A549 (cell line): ENCODE measurements around the gene ZNF865.

Experiments used
- FOSL2 ChIP-seq, 2 experiments: fragments of 450-650 bp in 1 of 2; fragments of >200 bp in 1 of 2; sonication (Bioruptor Twin) in 1 of 2; formaldehyde crosslinking; IDR thresholded peaks; 2 replicates each; pipeline versions ENCODE4 v1.5.0 to v1.6.1; 2016 to 2020; ENCODE audit warnings: mild to moderate bottlenecking in 1 of 2, moderate library complexity in 1 of 2
- GATA3 ChIP-seq: IDR thresholded peaks from 2 replicates; pipeline ENCODE4 v1.6.1; 2012; ENCODE audit warnings: borderline replicate concordance
- JUN ChIP-seq, 2 experiments: fragments of >200 bp; sonication (Bioruptor Twin); formaldehyde crosslinking; IDR thresholded peaks; 2 replicates in 1 of 2; 3 replicates in 1 of 2; pipeline ENCODE4 v1.6.1; 2016 to 2017
- MYC ChIP-seq: IDR thresholded peaks from 2 replicates; pipeline ENCODE4 v1.6.1; 2012; ENCODE audit warnings: mild to moderate bottlenecking, inconsistent platforms, low read length, improper control_type of control experiment, borderline replicate concordance
- POLR2A ChIP-seq: IDR thresholded peaks from 2 replicates; pipeline ENCODE4 v1.6.1; 2012; ENCODE audit warnings: mild to moderate bottlenecking, low read length
- RAD21 ChIP-seq, 2 experiments: fragments of >200 bp in 1 of 2; sonication (Bioruptor Twin) in 1 of 2; formaldehyde crosslinking in 1 of 2; IDR thresholded peaks in 1 of 2; conservative IDR thresholded peaks in 1 of 2; 2 replicates in 1 of 2; 3 replicates in 1 of 2; pipeline ENCODE4 v1.6.1; 2012 to 2018; ENCODE audit warnings: inconsistent platforms in 1 of 2
- RCOR1 ChIP-seq: fragments of 150-350 bp; IDR thresholded peaks from 2 replicates; pipeline ENCODE4 v1.6.1; 2014; ENCODE audit warnings: antibody characterized with exemption, low read length, low read depth
- SMC3 ChIP-seq: fragments of >200 bp; sonication (Bioruptor Twin); formaldehyde crosslinking; IDR thresholded peaks from 3 replicates; pipeline ENCODE4 v1.6.1; 2018; ENCODE audit warnings: inconsistent platforms
- ZNF302 ChIP-seq: fragments of 250-450 bp; sonication (Bioruptor Pico); IDR thresholded peaks from 2 replicates; pipeline ENCODE4 v1.9.0; 2021; ENCODE audit warnings: inconsistent platforms, mild to moderate bottlenecking, moderate library complexity
- TF ChIP-seq, protein P1 (sequence below): fragments of >200 bp; sonication (Bioruptor Twin); formaldehyde crosslinking; IDR thresholded peaks from 3 replicates; pipeline ENCODE4 v1.5.1; 2016
- TF ChIP-seq, protein P2 (sequence below): IDR thresholded peaks from 2 replicates; pipeline ENCODE4 v1.6.1; 2012
- TF ChIP-seq, protein P3 (sequence below): IDR thresholded peaks from 2 replicates; pipeline ENCODE4 v1.6.1; 2012; ENCODE audit warnings: low read depth, borderline replicate concordance
- TF ChIP-seq, protein P4 (sequence below): fragments of 450-650 bp; IDR thresholded peaks from 2 replicates; pipeline ENCODE4 v1.6.1; 2014; ENCODE audit warnings: antibody characterized with exemption
- TF ChIP-seq, protein P5 (sequence below): IDR thresholded peaks from 2 replicates; pipeline ENCODE4 v1.6.1; 2012

DNA sequence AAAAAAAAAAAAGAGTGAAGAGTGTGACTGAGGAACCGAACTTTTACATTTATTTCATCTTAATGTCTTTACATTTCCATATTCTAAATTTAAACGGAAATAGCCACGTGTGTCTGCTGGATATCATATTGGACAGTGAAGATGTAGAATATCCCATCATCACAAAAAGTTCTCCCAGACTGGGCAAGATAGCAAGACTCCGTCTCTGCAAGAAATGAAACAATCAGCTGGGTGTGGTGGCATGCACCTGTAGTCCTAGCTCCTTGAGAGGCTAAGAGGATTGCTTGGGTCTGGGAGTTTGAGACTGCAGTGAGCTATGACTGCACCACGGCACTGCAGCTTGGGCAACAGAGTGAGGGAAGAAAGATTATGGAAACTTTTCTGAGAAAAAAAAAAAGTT is 28.7 kb upstream of the ZNF865 start:
- TF ChIP-seq, protein P1, sequence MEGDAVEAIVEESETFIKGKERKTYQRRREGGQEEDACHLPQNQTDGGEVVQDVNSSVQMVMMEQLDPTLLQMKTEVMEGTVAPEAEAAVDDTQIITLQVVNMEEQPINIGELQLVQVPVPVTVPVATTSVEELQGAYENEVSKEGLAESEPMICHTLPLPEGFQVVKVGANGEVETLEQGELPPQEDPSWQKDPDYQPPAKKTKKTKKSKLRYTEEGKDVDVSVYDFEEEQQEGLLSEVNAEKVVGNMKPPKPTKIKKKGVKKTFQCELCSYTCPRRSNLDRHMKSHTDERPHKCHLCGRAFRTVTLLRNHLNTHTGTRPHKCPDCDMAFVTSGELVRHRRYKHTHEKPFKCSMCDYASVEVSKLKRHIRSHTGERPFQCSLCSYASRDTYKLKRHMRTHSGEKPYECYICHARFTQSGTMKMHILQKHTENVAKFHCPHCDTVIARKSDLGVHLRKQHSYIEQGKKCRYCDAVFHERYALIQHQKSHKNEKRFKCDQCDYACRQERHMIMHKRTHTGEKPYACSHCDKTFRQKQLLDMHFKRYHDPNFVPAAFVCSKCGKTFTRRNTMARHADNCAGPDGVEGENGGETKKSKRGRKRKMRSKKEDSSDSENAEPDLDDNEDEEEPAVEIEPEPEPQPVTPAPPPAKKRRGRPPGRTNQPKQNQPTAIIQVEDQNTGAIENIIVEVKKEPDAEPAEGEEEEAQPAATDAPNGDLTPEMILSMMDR: no peak
- TF ChIP-seq, protein P2, sequence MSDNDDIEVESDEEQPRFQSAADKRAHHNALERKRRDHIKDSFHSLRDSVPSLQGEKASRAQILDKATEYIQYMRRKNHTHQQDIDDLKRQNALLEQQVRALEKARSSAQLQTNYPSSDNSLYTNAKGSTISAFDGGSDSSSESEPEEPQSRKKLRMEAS: no peak
- TF ChIP-seq MYC (no peak), RCOR1 (no peak), SMC3 (no peak), JUN (IDR thresholded peaks at IDR 0.05) (no peak), RAD21 (conservative IDR thresholded peaks at IDR 0.05 in 1 of 2, IDR thresholded peaks at IDR 0.05 in 1 of 2) (no peak), FOSL2 (IDR thresholded peaks at IDR 0.05) (no peak), FOSL2 (CRISPR knock-in tag; IDR thresholded peaks at IDR 0.05) (no peak), POLR2A (no peak), GATA3 (no peak), ZNF302 (no peak)
- TF ChIP-seq, protein P3, sequence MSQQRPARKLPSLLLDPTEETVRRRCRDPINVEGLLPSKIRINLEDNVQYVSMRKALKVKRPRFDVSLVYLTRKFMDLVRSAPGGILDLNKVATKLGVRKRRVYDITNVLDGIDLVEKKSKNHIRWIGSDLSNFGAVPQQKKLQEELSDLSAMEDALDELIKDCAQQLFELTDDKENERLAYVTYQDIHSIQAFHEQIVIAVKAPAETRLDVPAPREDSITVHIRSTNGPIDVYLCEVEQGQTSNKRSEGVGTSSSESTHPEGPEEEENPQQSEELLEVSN: no peak
- TF ChIP-seq, protein P4, sequence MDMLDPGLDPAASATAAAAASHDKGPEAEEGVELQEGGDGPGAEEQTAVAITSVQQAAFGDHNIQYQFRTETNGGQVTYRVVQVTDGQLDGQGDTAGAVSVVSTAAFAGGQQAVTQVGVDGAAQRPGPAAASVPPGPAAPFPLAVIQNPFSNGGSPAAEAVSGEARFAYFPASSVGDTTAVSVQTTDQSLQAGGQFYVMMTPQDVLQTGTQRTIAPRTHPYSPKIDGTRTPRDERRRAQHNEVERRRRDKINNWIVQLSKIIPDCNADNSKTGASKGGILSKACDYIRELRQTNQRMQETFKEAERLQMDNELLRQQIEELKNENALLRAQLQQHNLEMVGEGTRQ: no peak
- TF ChIP-seq, protein P5, sequence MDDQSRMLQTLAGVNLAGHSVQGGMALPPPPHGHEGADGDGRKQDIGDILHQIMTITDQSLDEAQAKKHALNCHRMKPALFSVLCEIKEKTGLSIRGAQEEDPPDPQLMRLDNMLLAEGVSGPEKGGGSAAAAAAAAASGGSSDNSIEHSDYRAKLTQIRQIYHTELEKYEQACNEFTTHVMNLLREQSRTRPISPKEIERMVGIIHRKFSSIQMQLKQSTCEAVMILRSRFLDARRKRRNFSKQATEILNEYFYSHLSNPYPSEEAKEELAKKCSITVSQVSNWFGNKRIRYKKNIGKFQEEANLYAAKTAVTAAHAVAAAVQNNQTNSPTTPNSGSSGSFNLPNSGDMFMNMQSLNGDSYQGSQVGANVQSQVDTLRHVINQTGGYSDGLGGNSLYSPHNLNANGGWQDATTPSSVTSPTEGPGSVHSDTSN: no peak
